ENCODE data around the gene GGTLC2. TPM values are rescaled to one million over a fixed set of nuclear protein-coding genes. Genes with fewer than 3 reads are reported as not detected.

The GGTLC2 gene
- total and polyA plus RNA-seq, 3 donors from 2014 or later = 2.8 to 21.5 (median 4.5) TPM

DNA sequence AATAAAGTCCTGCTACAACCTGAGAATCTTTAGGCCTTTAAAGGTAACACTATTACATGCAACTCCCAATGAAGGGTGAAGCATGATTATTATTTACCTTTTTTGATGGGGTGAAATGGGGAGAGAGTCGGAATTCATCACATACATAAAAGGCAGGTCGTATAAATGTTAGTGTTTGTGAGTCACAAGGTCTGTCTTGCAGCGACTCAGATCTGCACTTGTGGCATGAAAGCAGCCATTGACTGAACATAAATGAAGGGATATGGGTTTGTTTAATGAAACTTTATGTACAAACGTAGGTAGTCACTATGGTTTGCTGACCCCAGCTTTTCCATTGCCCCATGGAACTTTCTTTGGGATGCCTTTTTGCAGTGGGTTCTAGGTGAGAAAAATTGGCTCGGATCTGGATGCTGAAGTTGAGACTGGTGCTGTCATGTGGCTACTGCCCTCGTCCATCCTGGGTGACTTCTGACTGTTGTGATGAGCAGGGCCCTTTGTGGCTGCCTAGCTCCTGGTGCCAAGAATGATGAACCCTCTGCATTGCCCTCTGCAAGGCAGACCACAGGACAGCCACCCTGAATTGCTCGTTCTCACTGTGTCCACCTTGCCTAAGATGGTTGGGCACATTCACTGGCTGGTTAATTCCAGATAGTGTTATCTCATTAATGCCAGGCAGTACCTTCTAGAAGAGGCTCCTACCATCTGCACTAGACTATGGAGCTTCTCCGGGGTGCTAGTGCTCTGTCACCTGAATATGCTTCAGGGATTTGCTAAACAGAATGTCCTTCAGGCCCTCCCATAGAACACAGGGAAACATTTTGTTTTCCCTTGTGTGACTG is 11.3 kb downstream of the GGTLC2 start:
- Histone ChIP-seq H3K27me3 (no peaks in the 10 kb centered on the region), H3K36me3 (ENCODE audit: low read depth, missing control alignments) (no peaks in the 10 kb centered on the region), H3K27ac (no peak overlapping the region), H3K4me3 (no peak overlapping the region), H3K4me1 (no peaks in the 10 kb centered on the region), H3K9me3 (no peaks in the 10 kb centered on the region)
- intact Hi-C loops (cut with DNase I; ENCODE audit: low total_unique reads) = no loop called here
- no peak for TF ChIP-seq POLR2A (IDR thresholded peaks at IDR 0.05)
- TF ChIP-seq, protein P1, sequence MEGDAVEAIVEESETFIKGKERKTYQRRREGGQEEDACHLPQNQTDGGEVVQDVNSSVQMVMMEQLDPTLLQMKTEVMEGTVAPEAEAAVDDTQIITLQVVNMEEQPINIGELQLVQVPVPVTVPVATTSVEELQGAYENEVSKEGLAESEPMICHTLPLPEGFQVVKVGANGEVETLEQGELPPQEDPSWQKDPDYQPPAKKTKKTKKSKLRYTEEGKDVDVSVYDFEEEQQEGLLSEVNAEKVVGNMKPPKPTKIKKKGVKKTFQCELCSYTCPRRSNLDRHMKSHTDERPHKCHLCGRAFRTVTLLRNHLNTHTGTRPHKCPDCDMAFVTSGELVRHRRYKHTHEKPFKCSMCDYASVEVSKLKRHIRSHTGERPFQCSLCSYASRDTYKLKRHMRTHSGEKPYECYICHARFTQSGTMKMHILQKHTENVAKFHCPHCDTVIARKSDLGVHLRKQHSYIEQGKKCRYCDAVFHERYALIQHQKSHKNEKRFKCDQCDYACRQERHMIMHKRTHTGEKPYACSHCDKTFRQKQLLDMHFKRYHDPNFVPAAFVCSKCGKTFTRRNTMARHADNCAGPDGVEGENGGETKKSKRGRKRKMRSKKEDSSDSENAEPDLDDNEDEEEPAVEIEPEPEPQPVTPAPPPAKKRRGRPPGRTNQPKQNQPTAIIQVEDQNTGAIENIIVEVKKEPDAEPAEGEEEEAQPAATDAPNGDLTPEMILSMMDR (IDR thresholded peaks at IDR 0.05) = no peak
- no peak for DNase-seq
- WGBS, 2 donors = 79 to 88% methylated on average over 8 of the region's 8 CpGs

DNA sequence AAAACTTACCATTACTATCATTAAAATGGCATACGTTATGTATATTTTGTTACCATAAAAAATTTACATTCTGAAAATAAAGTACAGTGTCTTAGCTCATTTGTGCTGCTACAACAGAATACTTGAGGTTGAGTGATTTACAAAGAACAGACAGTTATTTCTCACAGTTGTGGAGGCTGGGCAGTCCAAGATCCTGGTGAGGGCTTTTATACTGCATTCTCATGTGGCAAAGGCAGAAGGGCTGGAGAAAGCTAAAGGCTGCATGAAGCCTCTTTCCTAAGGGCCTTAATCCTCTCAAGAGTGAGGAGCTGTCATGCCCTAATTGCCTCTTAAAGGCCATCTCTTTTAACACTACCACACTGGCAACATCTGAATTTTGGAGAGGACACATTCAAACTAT is 13.3 kb downstream of the GGTLC2 start:
- no peak overlapping the region for H3K27ac ChIP-seq
- WGBS, 2 donors = 89 to 97% methylated on average over 1 of the region's 1 CpG
- no peaks in the 10 kb centered on the region for H3K4me1 ChIP-seq
- no peaks in the 10 kb centered on the region for H3K36me3 ChIP-seq (ENCODE audit: low read depth, missing control alignments)
- DNase-seq = no peak
- no peak overlapping the region for H3K4me3 ChIP-seq
- no peak for TF ChIP-seq POLR2A (IDR thresholded peaks at IDR 0.05)
- TF ChIP-seq, protein P1 (IDR thresholded peaks at IDR 0.05) = no peak
- no peaks in the 10 kb centered on the region for H3K27me3 ChIP-seq
- no peaks in the 10 kb centered on the region for H3K9me3 ChIP-seq
- intact Hi-C loops (cut with DNase I; ENCODE audit: low total_unique reads) = no loop called here

DNA sequence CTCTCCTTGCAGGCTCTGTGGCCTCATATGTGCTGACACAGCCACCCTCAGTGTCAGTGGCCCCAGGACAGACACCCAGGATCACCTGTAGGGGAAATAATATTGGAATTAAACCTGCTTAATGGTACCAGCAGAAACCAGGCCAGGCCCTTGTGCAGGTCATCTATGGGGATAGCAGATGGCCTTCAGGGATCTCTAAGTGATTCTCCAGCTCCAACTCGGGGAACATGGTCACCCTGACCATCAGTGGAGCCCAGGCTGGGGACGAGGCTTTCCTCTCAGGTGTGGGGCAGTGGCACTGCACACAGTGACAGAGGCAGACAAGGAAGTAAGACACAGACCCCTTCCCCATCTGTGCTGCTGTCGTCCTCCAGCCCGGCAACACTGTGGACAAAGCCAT is 16.9 kb downstream of the GGTLC2 start:
- H3K9me3 ChIP-seq = no peaks in the 10 kb centered on the region
- H3K4me1 ChIP-seq = no peaks in the 10 kb centered on the region
- no peaks in the 10 kb centered on the region for H3K27me3 ChIP-seq
- TF ChIP-seq, protein P1 (IDR thresholded peaks at IDR 0.05) = no peak
- no peak for TF ChIP-seq POLR2A (IDR thresholded peaks at IDR 0.05)
- no peak overlapping the region for H3K27ac ChIP-seq
- DNase-seq = no peak
- intact Hi-C loops (cut with DNase I; ENCODE audit: low total_unique reads) = no loop called here
- H3K36me3 ChIP-seq (ENCODE audit: low read depth, missing control alignments) = no peaks in the 10 kb centered on the region
- H3K4me3 ChIP-seq = no peak overlapping the region
- 96 to 100% methylated on average over 3 to 4 of the region's 4 CpGs for WGBS, 2 donors

DNA sequence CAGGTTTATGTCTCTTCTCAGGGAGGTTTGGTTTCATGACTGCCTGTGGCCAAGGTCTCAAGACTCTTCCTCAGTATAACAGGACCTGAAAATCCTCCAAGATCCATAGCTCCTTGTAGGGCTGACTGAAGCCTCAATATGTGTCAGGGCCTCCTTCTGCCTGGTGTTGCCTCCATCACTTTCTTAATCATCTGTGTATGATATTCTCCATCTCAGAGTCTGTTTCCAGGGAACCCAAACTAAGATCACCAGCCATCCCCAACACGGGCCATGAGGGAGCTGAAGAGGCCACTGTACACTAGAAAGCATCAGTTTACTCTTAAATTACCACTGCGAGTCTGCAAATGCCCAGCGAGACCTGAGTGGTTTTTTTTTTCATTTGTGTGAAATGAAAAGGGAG is 17.7 kb downstream of the GGTLC2 start:
- Histone ChIP-seq H3K27ac (no peak overlapping the region), H3K27me3 (no peaks in the 10 kb centered on the region), H3K4me1 (no peaks in the 10 kb centered on the region), H3K4me3 (no peak overlapping the region), H3K36me3 (ENCODE audit: low read depth, missing control alignments) (no peaks in the 10 kb centered on the region), H3K9me3 (no peaks in the 10 kb centered on the region)
- DNase-seq = no peak
- 98% methylated on average over 3 of the region's 3 CpGs for WGBS, 2 donors
- intact Hi-C loops (cut with DNase I; ENCODE audit: low total_unique reads) = no loop called here
- TF ChIP-seq POLR2A (IDR thresholded peaks at IDR 0.05) = no peak
- TF ChIP-seq, protein P1 (IDR thresholded peaks at IDR 0.05) = no peak
